Keratinocyte (primary cell): ENCODE results near the gene PCNX4. TPM values are rescaled to one million over a fixed set of nuclear protein-coding genes. Genes with fewer than 3 reads are reported as not detected.

Experiments used
- DNase-seq: peaks from one replicate; pipeline ENCODE4 v3.0.0-alpha.2; 2011; ENCODE audit warnings: low read depth, missing footprints, low spot score
- FAIRE-seq: peaks from 2 replicates; lab custom pipeline; 2011; peaks lifted over from hg19 to GRCh38; lab: Jason Lieb, UNC
- H2AFZ ChIP-seq: 2 replicates; pipeline ENCODE4 v1.6.0; 2012; ENCODE audit warnings: low read length, control low read depth, inconsistent platforms; ENCODE audit not compliant: control insufficient read depth
- H3K27ac ChIP-seq: 2 replicates; pipeline ENCODE4 v1.5.1; 2011; ENCODE audit warnings: low read length; ENCODE audit not compliant: control insufficient read depth, insufficient read depth
- H3K27me3 ChIP-seq: 3 replicates; pipeline ENCODE4 v1.6.0; 2011; ENCODE audit warnings: low read length; ENCODE audit not compliant: control insufficient read depth, insufficient read depth; ENCODE audit errors: extremely low read depth
- H3K36me3 ChIP-seq, 2 experiments: 2 replicates in 1 of 2; 3 replicates in 1 of 2; pipeline ENCODE4 v1.5.1; 2011; ENCODE audit warnings: low read length in 2 of 2, mild to moderate bottlenecking in 1 of 2; ENCODE audit not compliant: control insufficient read depth in 2 of 2, insufficient read depth in 2 of 2; ENCODE audit errors: extremely low read depth in 1 of 2
- H3K4me1 ChIP-seq: 3 replicates; pipeline ENCODE4 v1.5.1; 2011; ENCODE audit warnings: low read length; ENCODE audit not compliant: control insufficient read depth, insufficient read depth; ENCODE audit errors: extremely low read depth
- H3K4me2 ChIP-seq: 3 replicates; pipeline ENCODE4 v1.6.0; 2011; ENCODE audit warnings: low read depth, low read length; ENCODE audit not compliant: control insufficient read depth, insufficient read depth; ENCODE audit errors: extremely low read depth
- H3K4me3 ChIP-seq, 3 experiments: fragments of 200-600 bp in 1 of 3; sonication (generic) in 1 of 3; 2 replicates in 2 of 3; 3 replicates in 1 of 3; pipeline ENCODE4 v1.5.1; 2011 to 2016; ENCODE audit warnings: low read length in 3 of 3, mild to moderate bottlenecking in 3 of 3, control low read depth in 2 of 3, inconsistent platforms in 1 of 3, low read depth in 1 of 3, mixed read lengths in 1 of 3, mixed run types in 1 of 3, moderate library complexity in 1 of 3; ENCODE audit not compliant: control insufficient read depth in 2 of 3, insufficient read depth in 2 of 3; ENCODE audit errors: extremely low read depth in 1 of 3
- H3K79me2 ChIP-seq: 2 replicates; pipeline ENCODE4 v1.6.0; 2012; ENCODE audit warnings: low read length; ENCODE audit not compliant: control insufficient read depth, insufficient read depth
- H3K9ac ChIP-seq: 3 replicates; pipeline ENCODE4 v1.6.0; 2011; ENCODE audit warnings: low read length; ENCODE audit not compliant: control insufficient read depth, insufficient read depth; ENCODE audit errors: extremely low read depth
- H3K9me1 ChIP-seq: 3 replicates; pipeline ENCODE4 v1.6.0; 2011; ENCODE audit warnings: low read length; ENCODE audit not compliant: control insufficient read depth, insufficient read depth; ENCODE audit errors: extremely low read depth
- H3K9me3 ChIP-seq: 2 replicates; pipeline ENCODE4 v1.5.1; 2012; ENCODE audit warnings: low read depth, low read length; ENCODE audit not compliant: control insufficient read depth
- H4K20me1 ChIP-seq: 3 replicates; pipeline ENCODE4 v1.6.0; 2011; ENCODE audit warnings: low read length; ENCODE audit not compliant: control insufficient read depth, insufficient read depth; ENCODE audit errors: extremely low read depth
- EZH2 ChIP-seq: IDR thresholded peaks from one replicate; pipeline ENCODE4 v1.6.1; 2012; ENCODE audit warnings: inconsistent platforms, mild to moderate bottlenecking, low read length, moderate library complexity
- dilution Hi-C: fragments of 300-500 bp; cut with MboI; formaldehyde crosslinking; loops from one replicate; pipeline ENCODE4 v1.7.0; 2020; ENCODE audit warnings: low sequenced_read_pairs; ENCODE audit not compliant: extremely low pct_ligation_motif_present
- polyA plus RNA-seq, 5 experiments: library from polyadenylated mRNA; depleted of rRNA in 3 of 5; stranded (reverse) in 3 of 5; stranded (forward) in 1 of 5; unstranded in 1 of 5; fragments of >200 nt; gene quantifications; 1 replicate in 1 of 5; 2 replicates in 3 of 5; 3 replicates in 1 of 5; pipeline versions ENCODE4 v1.2.1 to v1.2.3, GENCODE V29; 2011 to 2012; ENCODE audit warnings: missing spikeins in 2 of 5, low read depth in 1 of 5, low replicate concordance in 1 of 5
- TF ChIP-seq, protein P1 (sequence below), 3 experiments: IDR thresholded peaks in 1 of 3; conservative IDR thresholded peaks in 1 of 3; optimal IDR thresholded peaks in 1 of 3; 2 replicates in 2 of 3; 3 replicates in 1 of 3; pipeline versions ENCODE3 to v1.5.1; 2011; ENCODE audit warnings: low read length in 3 of 3, mild to moderate bottlenecking in 3 of 3, moderate library complexity in 2 of 3, control low read depth in 1 of 3, inconsistent platforms in 1 of 3; ENCODE audit not compliant: insufficient read depth in 2 of 3; ENCODE audit errors: extremely low read depth in 1 of 3

Gene PCNX4
- polyA plus RNA-seq, 1 donor (not counting 4 experiments of a cell fraction or from before 2014, with no cell fraction given) = 49.8 TPM

DNA sequence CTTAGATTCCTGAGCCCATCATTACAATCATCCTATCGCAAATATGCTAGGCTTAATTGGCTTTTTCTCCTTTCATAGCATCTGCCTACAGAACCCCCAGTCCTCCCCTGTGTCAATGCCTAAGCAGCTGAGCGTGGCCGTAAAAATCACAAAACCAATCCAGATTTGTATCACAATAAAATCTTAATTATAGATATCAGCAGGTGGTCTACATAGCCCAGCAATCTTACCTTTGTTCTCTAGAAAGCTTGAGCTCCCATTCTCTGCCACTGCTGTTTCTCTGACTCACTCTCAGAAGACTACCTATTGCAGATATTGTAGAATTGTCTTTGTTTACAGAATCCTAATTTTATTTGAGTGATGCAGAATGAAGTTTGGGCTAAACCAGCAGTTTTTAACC lies 119.4 kb downstream of the PCNX4 start:
- H3K79me2 ChIP-seq = no peaks in the 10 kb centered on the region
- no peak overlapping the region for H3K4me3 ChIP-seq
- no peaks in the 10 kb centered on the region for H3K9me1 ChIP-seq
- no peak for DNase-seq
- H3K36me3 ChIP-seq = no peaks in the 10 kb centered on the region
- dilution Hi-C loops = no loop called here
- H3K4me1 ChIP-seq = no peaks in the 10 kb centered on the region
- no peak overlapping the region for H2AFZ ChIP-seq
- no peak overlapping the region for H3K4me2 ChIP-seq
- no peak overlapping the region for H3K27ac ChIP-seq
- H3K27me3 ChIP-seq = peaks cover 10% of the 10 kb centered on the region
- no peaks in the 10 kb centered on the region for H3K9me3 ChIP-seq
- H3K9ac ChIP-seq = no peak overlapping the region
- H4K20me1 ChIP-seq = no peaks in the 10 kb centered on the region
- TF ChIP-seq, protein P1, sequence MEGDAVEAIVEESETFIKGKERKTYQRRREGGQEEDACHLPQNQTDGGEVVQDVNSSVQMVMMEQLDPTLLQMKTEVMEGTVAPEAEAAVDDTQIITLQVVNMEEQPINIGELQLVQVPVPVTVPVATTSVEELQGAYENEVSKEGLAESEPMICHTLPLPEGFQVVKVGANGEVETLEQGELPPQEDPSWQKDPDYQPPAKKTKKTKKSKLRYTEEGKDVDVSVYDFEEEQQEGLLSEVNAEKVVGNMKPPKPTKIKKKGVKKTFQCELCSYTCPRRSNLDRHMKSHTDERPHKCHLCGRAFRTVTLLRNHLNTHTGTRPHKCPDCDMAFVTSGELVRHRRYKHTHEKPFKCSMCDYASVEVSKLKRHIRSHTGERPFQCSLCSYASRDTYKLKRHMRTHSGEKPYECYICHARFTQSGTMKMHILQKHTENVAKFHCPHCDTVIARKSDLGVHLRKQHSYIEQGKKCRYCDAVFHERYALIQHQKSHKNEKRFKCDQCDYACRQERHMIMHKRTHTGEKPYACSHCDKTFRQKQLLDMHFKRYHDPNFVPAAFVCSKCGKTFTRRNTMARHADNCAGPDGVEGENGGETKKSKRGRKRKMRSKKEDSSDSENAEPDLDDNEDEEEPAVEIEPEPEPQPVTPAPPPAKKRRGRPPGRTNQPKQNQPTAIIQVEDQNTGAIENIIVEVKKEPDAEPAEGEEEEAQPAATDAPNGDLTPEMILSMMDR (optimal IDR thresholded peaks at IDR 0.05 in 1 of 3, IDR thresholded peaks at IDR 0.05 in 1 of 3, conservative IDR thresholded peaks at IDR 0.05 in 1 of 3; ENCODE audit: extremely low read depth in 1 of 3, insufficient read depth in 2 of 3, low read length in 3 of 3) = no peak
- TF ChIP-seq EZH2 = no peak
- FAIRE-seq = no peak

- dilution Hi-C loops = no loop called here
- Histone ChIP-seq H3K27me3 (peaks cover 12% of the 10 kb centered on the region), H3K9me3 (no peaks in the 10 kb centered on the region), H3K4me3 (no peak overlapping the region), H4K20me1 (no peaks in the 10 kb centered on the region), H3K79me2 (no peaks in the 10 kb centered on the region), H3K4me2 (no peak overlapping the region), H2AFZ (no peak overlapping the region), H3K36me3 (no peaks in the 10 kb centered on the region), H3K4me1 (no peaks in the 10 kb centered on the region), H3K9ac (no peak overlapping the region), H3K9me1 (no peaks in the 10 kb centered on the region), H3K27ac (no peak overlapping the region)
- TF ChIP-seq EZH2 = no peak
- TF ChIP-seq, protein P1 (optimal IDR thresholded peaks at IDR 0.05 in 1 of 3, IDR thresholded peaks at IDR 0.05 in 1 of 3, conservative IDR thresholded peaks at IDR 0.05 in 1 of 3; ENCODE audit: extremely low read depth in 1 of 3, insufficient read depth in 2 of 3, low read length in 3 of 3) = no peak
- no peak for DNase-seq
- FAIRE-seq = no peak
Observed at GRCh38 chr14:60212503-60213371, 121.0 kb downstream of the PCNX4 start.
